Activated CD4-positive, alpha-beta T cell treated with anti-CD3 and anti-CD28 coated beads, Interleukin-2, amount 50 U/mL, for 1 hour (primary cell): Measurements from ENCODE around the gene NEDD4L.

ENCODE experiments used
- DNase-seq: peaks from one replicate; pipeline ENCODE4 v3.0.0-alpha.2; 2020

The NEDD4L gene

DNA sequence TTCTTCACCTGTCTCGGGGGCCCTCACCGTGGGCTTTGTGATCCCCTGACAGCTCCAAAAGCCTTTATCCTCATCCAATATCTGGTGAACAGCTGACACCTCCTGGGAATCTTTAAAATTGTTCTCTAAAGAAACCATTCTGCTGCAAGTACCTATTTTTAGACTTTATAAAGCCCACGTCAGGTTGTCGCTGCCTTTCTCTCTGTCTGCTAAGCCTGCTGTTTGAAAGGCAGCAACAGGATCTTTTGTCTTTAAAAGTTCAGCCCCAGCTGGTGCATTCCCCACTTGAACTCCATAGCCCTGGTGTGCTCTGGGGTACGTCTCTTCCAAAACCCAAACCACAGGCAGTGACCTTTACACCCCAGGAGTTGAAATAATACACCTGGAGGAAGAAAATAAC is 145.0 kb downstream of the NEDD4L start:
- DNase-seq, result no peak

GRCh38 chr18:58190842-58191530 is 147.0 kb downstream of the NEDD4L start:
- DNase-seq, result no peak

- no peak for DNase-seq
These were observed 147.6 kb downstream of the NEDD4L start for GRCh38 chr18:58191626-58192025.

DNA sequence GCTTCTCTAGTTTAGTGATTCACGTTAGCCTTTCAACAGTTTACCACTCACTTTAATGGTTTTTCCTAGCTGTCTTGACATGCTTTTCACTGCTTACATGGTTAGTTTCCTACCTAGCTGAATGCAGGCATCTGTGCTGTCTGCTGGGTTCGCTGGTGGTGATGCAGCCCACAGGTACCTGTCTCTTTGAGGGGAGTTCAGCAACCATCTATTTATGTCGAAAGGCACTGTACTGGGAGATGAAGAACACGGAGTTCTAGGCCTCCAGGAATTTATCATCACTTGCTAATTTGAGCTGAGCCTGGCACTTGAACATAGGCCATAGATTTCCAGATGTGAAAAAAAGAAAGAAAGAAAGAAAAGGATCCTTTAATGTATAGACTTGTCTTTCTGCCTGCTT is 148.5 kb downstream of the NEDD4L start:
- DNase-seq, result no peak

DNA sequence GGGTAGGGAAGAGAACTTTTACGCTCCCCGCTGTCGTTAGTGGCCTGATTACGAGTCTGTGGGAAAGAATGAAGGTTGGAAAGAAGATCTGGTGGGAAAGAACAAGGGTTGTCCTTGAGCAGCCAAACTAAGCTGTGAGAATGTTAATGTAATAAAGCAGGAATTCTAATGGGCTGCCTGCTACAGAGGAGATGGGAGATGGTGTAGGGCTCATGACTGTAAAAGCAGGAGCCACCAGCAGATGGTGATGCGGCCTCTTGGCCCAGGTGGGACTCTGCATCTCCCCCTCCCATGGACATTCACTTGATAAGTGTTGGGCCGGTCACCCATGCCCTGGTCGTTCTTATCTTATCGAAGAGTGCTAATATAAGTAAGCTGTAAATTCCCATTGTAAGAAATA is 150.0 kb downstream of the NEDD4L start:
- no peak for DNase-seq

DNA sequence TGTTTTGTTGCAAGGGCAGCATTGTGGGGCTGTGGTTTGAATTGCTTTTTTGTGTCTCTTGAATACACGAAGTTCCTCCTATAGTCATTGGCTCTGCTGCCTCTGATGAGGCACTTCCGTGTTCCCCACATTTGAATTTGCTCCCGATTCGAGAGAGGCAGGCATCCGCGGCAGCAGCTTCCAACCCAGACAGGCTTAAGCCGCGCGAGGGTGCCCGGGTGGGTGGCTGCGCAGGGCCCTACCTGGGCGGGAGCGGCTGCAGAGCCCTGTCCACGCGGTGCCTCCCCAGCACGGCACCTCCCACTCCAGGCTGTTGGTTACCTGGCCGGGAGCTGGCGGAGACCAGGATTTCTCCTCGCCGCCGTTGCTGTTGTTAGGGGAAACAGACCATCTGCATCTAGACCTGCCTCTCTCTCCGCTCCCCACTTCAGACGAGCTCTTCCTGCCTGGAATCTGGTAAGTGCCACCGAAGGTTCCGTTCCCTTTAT is 151.3 kb downstream of the NEDD4L start:
- peak; percentile 12 for DNase-seq

GRCh38 chr18:58196164-58196563 is 152.1 kb downstream of the NEDD4L start:
- no peak for DNase-seq

DNA sequence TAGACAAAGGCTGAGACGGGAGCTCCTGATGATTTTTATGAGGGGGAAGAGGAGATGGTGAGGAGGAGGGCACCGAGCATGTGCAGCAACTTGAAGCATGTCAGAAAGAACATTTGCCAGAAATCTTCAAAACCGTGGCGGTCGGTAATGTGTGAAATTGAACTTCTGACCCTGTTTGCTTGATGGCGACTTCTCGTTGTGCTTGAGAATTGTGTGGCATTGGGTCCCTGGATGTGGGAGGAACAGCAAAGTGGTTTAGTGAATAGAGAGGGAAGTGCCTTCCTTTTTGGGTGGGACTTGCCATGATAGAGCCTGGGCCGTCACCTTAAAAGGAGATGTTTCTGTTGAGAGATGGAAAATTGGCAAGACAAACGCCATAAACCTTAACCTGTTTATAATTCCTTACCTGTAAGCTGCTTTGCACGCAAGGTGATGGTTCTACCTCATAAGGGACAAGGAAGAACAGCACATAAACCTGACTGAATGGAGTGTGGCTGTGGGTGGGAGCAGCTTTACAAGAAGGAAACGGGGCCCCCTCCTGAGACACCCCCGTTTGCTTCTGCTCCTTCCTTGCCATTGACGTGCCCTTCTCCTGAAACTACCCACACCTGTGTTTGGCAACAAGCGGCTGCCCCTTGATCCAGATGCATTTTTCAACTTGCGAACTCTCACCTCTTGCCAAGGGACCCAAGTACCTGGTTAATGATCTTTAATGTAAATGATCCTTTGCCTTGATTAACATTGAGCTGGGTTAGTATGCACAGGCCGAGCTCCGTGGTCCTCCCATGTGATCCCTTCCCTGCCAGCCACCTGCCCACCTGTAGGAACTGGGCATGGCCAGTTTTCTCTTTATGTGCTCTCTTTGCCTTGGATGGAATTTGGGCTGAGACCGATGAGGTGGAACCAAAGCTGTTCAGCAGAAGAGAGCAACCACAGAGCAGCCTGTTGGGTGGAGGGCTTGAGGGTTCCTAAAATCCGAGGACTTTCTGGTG is 153.2 kb downstream of the NEDD4L start:
- no peak for DNase-seq

GRCh38 chr18:58201268-58201667 is 157.2 kb downstream of the NEDD4L start:
- no peak for DNase-seq

DNA sequence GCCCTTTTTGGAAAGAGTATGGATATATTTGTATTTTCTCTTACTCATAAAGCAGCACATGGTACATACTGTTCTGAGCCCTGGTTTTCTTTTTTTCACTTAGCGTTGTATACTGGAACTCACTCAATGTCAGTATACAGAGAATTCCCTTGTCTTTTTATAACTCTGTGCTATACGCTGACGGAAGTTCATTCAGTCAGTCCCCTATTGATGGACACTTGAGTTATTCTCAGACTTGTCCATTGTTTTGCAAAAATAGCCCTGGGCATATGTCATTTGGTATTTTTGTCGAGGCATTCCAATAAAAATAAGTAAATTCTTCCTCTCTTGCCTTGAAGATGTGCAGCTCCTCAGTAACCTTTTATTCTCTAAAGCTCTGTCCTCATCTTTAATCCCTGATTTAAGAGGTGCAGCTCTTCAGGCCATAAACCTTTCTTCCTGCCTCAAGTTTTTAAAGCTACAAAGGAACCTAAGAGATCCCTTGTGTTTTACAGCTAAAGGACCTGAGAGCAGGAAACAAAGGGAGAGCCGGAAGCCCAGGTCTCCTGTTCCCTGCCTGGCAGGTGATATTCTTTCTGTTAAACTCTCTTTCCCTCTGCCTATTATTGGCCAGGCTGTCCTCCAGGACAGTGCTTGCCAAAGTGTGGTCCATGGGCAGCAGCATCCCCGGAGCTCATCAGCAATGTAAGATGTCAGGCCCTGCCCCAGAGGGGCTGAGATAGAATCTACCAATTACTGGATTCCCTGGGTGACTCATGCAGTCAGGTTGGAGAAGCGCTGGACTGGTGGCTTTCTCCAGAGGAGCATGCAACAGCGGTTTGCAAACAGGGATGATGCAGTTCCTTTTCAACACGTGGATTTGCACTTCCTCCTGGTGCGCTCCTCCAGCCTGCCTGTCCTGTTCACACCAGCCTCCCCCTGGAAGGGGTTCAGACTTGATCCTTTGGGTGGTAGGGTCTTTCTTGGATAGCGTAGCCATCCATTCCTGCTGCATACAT is 158.0 kb downstream of the NEDD4L start:
- DNase-seq, result no peak

DNA sequence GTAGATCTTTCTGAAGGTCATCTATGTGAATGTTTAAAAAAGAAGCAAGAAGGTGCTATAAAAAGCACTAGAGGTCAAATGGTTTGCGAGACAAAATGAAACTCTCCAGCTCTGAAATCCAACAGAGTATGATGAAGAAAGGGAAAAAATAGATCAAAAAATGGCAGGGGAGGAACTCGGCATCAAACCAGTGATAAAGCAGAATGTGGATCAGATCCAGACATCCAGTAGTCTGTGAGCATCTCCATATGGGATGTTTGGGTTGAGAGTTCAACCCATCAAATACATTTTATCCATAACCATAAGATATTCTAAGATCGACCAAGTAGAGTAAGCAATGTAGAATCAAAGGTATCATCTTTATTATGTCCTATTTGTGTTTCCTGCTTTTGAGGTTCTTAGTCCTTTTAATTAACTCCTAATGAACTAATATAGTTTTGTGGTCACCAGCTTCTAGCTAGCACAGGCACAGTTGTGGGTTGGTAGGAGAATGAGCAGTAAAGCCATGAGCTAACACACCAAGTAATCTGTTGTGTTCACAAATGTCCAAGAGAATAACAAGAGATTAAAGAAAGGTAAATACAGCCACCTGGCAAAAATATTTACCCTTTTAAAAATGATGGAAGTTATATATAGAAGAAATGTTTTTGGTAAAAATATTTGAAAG is 160.9 kb downstream of the NEDD4L start:
- DNase-seq, result no peak

DNA sequence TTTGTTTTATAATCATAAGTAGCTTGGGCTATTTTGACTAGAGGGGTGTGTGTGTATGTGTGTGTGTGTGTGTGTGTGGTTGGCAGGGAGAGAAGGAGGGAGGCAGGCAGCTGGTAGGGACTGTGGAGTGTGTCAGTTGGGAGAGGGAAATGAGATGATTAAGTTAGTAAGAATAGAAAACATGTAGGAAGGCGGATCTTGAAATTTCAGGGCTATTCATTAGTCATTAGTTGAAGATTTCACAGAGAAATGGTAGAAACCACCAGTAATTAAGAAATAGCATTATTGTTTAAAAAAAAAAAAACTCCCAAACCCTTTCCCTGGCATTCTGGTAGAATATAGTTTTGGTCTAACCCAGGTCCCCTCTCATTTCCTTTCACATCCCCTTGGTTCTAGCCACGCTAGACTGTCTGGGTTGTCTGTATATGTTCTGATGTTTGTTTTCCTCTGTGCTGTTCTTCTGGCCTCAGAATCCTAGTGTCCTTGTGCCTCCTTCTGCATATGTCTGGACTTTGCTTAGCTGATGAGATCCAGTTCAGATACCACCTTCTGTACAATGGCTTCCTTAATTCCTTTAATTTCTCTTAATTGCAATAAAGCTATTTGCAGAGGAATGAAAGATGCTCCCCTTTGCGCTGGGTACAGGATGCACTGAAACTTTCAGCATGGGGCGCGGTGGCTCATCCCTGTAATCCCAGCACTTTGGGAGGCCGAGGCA is 161.6 kb downstream of the NEDD4L start:
- no peak for DNase-seq

- no peak for DNase-seq
These were observed 163.6 kb downstream of the NEDD4L start for GRCh38 chr18:58207520-58208152.

DNA sequence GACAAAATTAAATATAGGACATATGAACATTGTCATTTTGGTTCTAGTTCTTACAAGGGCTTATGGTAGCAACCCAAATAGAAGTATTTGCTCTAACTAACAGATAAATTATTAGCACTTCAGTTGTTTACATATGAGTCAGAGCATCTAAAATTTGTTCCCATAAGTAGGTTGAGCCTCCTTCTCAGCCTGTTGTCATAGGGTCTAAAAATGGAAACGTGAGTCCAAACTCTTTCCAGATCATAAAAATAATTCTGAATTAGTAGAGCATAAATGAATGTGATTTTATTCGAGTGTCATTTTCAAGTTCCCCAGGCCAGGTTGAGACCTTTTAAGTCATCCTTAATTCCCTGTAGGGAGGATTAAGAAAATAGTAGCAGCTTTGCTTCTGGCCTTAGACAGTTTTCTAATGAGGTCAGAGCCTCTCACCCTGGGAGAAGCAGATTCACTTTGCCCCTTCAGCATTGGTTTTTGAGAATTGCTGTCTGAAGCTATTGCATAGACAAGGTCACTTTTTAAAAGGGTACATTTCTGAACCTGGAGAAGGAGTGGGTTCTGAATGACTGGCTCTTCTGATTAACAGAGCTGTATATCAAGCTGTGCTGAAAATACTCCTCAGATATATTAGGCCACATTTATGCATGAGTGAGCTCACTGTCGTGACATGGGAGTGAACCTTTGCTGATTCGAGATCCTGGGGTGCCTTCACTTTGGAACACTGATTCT is 164.3 kb downstream of the NEDD4L start:
- no peak for DNase-seq

- no peak for DNase-seq
These were observed 165.3 kb downstream of the NEDD4L start for GRCh38 chr18:58209326-58209725.

GRCh38 chr18:58211510-58211909 is 167.5 kb downstream of the NEDD4L start:
- no peak for DNase-seq

DNA sequence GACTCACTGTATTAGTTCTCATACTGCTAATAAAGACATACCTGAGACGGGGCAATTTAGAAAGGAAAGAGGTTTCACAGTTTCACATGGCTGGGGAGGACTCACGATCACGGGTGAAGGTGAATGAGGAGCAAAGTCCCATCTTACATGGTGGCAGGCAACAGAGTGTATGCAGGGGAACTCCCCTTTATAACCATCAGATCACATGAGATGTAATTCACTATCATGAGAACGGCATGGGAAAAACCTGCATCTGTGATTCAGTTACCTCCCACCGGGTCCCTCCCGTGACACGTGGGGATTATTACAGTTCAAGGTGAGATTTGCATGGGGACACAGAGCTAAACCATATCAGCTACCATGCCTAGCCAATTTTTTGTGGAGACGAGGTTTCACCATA is 168.2 kb downstream of the NEDD4L start:
- DNase-seq, result no peak

GRCh38 chr18:58213440-58213839 is 169.4 kb downstream of the NEDD4L start:
- no peak for DNase-seq

- DNase-seq, result no peak
These were observed 171.0 kb downstream of the NEDD4L start for GRCh38 chr18:58215011-58215410.

GRCh38 chr18:58216071-58216481 is 172.1 kb downstream of the NEDD4L start:
- no peak for DNase-seq
